GM12872 (cell line): ENCODE results near the gene FSD1.

Experiments
- CTCF ChIP-seq: IDR thresholded peaks from 3 replicates; pipeline ENCODE4 v1.5.1; 2011; ENCODE audit warnings: low read depth, mild to moderate bottlenecking, low read length, moderate library complexity; ENCODE audit not compliant: insufficient read depth

Gene FSD1

GRCh38 chr19:4326215-4326836, 21.9 kb downstream of the FSD1 start:
- no peak for TF ChIP-seq CTCF

GRCh38 chr19:4326837-4327251, 22.4 kb downstream of the FSD1 start:
- no peak for TF ChIP-seq CTCF

GRCh38 chr19:4327252-4327876, 23.0 kb downstream of the FSD1 start:
- no peak for TF ChIP-seq CTCF

GRCh38 chr19:4327877-4328242, 23.5 kb downstream of the FSD1 start:
- TF ChIP-seq CTCF: no peak

GRCh38 chr19:4328243-4328990, 24.0 kb downstream of the FSD1 start:
- TF ChIP-seq CTCF: no peak

- no peak for TF ChIP-seq CTCF
These were observed 25.5 kb downstream of the FSD1 start for GRCh38 chr19:4329858-4330257.

GRCh38 chr19:4334929-4335570, 30.7 kb downstream of the FSD1 start:
- TF ChIP-seq CTCF: no peak
